GM12891 (cell line): ENCODE results near the gene GCK.

ENCODE experiments used
- PAX5 ChIP-seq: IDR thresholded peaks from 2 replicates; pipeline ENCODE4 v1.6.1; 2011; ENCODE audit warnings: low read length, moderate library complexity, mild to moderate bottlenecking; ENCODE audit not compliant: insufficient read depth, severe bottlenecking
- POLR2A ChIP-seq: IDR thresholded peaks from 2 replicates; pipeline ENCODE4 v1.6.1; 2011; ENCODE audit warnings: low read depth, low read length, control low read depth
- POLR2AphosphoS5 ChIP-seq: IDR thresholded peaks from 2 replicates; pipeline ENCODE4 v1.6.1; 2011; ENCODE audit warnings: low read depth, low read length, control low read depth
- POU2F2 ChIP-seq: IDR thresholded peaks from 2 replicates; pipeline ENCODE4 v1.6.1; 2011; ENCODE audit warnings: low read depth, mild to moderate bottlenecking, control low read depth, low read length, moderate library complexity
- SPI1 ChIP-seq: IDR thresholded peaks from 2 replicates; pipeline ENCODE4 v1.6.1; 2011; ENCODE audit warnings: low read depth, low read length, control low read depth
- TAF1 ChIP-seq: IDR thresholded peaks from 2 replicates; pipeline ENCODE4 v1.6.1; 2011; ENCODE audit warnings: low read depth, low read length, control low read depth

DNA sequence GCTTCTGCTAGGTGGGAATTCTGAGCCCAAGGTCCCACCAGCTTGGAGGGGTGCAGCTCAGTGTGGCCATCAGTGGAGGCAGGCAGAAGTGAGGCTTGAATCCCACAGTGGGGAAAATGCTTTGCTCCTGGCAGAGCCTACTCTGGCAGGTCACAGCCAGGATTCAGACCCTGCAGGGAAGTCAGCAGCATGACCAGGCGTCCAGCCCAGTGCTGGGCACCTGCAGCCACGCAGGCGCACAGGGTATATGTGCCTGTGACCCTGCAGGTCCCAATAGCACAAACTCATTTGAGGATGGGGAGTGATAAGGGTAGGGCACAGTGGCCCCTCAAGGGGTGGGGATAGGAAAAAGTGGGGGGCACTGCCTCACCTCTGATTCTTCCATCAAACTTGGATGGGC is 93.5 kb downstream of the GCK start:
- no peak for TF ChIP-seq POLR2AphosphoS5
- no peak for TF ChIP-seq POLR2A
- TF ChIP-seq TAF1: no peak
- no peak for TF ChIP-seq SPI1
- no peak for TF ChIP-seq POU2F2
- no peak for TF ChIP-seq PAX5
